ENCODE data around the gene GAS7. TPM values are rescaled to one million over a fixed set of nuclear protein-coding genes. Genes with fewer than 3 reads are reported as not detected.
A peak's percentile ranks its signal among the peaks of the same experiment; 100 is the strongest.

Gene GAS7
- total and polyA plus RNA-seq, 7 donors: 1.4 to 16.9 (median 7.0) TPM

DNA sequence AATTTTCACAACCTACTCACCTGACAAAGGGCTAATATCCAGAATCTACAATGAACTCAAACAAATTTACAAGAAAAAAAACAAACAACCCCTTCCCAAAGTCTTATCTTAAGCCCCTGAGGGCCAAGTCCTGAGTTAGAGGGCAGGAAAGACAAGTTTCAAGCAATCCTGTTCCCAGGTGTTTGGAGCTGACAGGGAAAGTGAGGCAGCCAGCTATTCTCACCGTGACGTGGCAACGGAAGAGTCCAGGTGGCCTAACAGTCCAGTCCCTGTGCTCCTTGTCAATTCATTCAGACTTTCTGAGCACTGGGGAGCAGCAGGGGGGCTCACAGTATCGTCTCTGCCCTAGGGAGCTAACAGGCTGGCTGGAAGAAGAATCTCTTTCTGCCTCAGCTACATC lies 203.6 kb downstream of the GAS7 start:
- DNase-seq (no peak), ATAC-seq (no peak)
- Histone ChIP-seq H3K36me3 (ENCODE audit: insufficient read depth in 1 of 2, low read depth in 1 of 2) (no peaks in the 10 kb centered on the region), H3K4me3 (no peak overlapping the region), H3K27ac (no peak overlapping the region), H3K4me1 (no peaks in the 10 kb centered on the region), H3K9me3 (no peaks in the 10 kb centered on the region), H3K27me3 (ENCODE audit: insufficient read depth in 3 of 3, low read length in 2 of 3) (no peaks in the 10 kb centered on the region)
- TF ChIP-seq, protein P1, sequence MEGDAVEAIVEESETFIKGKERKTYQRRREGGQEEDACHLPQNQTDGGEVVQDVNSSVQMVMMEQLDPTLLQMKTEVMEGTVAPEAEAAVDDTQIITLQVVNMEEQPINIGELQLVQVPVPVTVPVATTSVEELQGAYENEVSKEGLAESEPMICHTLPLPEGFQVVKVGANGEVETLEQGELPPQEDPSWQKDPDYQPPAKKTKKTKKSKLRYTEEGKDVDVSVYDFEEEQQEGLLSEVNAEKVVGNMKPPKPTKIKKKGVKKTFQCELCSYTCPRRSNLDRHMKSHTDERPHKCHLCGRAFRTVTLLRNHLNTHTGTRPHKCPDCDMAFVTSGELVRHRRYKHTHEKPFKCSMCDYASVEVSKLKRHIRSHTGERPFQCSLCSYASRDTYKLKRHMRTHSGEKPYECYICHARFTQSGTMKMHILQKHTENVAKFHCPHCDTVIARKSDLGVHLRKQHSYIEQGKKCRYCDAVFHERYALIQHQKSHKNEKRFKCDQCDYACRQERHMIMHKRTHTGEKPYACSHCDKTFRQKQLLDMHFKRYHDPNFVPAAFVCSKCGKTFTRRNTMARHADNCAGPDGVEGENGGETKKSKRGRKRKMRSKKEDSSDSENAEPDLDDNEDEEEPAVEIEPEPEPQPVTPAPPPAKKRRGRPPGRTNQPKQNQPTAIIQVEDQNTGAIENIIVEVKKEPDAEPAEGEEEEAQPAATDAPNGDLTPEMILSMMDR (IDR thresholded peaks at IDR 0.05): no peak
- intact Hi-C loops (cut with DNase I): no loop called here
- 70 to 79% (median 75%) methylated on average over 4 of the region's 4 CpGs for WGBS, 3 donors

DNA sequence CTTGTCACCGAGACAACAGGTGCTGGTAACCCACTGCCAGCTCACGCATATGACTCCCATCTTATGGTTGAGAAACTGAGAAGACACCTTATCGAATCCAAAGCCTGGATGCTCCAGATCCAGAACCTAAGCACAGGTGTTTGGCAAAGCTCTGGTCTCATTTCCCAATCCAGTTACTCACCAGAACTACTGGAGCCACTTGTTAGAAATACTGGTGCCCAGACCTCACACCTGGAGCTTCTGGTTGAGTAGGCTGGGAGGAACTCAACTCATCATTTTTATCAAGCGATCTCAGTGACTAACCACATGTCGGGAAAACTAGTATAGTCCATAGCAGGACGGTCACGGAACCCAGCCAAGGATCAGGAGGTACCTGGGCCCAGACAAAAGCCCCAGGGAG lies 206.6 kb downstream of the GAS7 start:
- no peak overlapping the region for H3K27ac ChIP-seq
- ATAC-seq (no peak), DNase-seq (no peak)
- TF ChIP-seq, protein P1 (IDR thresholded peaks at IDR 0.05): no peak
- H3K9me3 ChIP-seq: no peaks in the 10 kb centered on the region
- H3K27me3 ChIP-seq (ENCODE audit: insufficient read depth in 3 of 3, low read length in 2 of 3): no peaks in the 10 kb centered on the region
- 54 to 77% (median 62%) methylated on average over 7 of the region's 7 CpGs for WGBS, 3 donors
- intact Hi-C loops (cut with DNase I): no loop called here
- no peak overlapping the region for H3K4me3 ChIP-seq
- H3K36me3 ChIP-seq (ENCODE audit: insufficient read depth in 1 of 2, low read depth in 1 of 2): no peaks in the 10 kb centered on the region
- H3K4me1 ChIP-seq: no peaks in the 10 kb centered on the region

DNA sequence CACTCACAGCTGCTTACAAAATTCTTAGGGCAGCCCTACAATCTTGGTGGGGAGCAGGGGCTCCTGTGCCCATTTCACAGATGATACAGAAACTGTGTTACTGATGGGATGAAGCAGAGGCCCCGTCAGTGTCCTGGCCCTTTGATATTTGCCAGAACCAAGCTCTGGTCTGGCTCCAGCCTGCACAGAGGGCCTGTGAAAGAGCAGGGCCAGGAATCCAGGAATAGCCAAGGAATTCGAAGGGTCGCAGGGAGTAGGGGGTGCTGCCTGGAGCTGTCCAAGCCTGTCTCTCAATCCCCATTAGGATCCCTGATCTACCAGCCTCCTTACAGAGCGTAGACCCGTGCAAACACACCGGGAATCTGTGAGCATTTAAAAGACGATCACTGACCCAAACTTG lies 207.1 kb downstream of the GAS7 start:
- Histone ChIP-seq H3K9me3 (no peaks in the 10 kb centered on the region), H3K27me3 (ENCODE audit: insufficient read depth in 3 of 3, low read length in 2 of 3) (no peaks in the 10 kb centered on the region), H3K36me3 (ENCODE audit: insufficient read depth in 1 of 2, low read depth in 1 of 2) (no peaks in the 10 kb centered on the region), H3K4me1 (no peaks in the 10 kb centered on the region), H3K27ac (no peak overlapping the region), H3K4me3 (no peak overlapping the region)
- TF ChIP-seq, protein P1 (IDR thresholded peaks at IDR 0.05): no peak
- intact Hi-C loops (cut with DNase I): no loop called here
- DNase-seq (no peak), ATAC-seq (no peak)
- 43 to 56% (median 49%) methylated on average over 7 of the region's 7 CpGs for WGBS, 3 donors

DNA sequence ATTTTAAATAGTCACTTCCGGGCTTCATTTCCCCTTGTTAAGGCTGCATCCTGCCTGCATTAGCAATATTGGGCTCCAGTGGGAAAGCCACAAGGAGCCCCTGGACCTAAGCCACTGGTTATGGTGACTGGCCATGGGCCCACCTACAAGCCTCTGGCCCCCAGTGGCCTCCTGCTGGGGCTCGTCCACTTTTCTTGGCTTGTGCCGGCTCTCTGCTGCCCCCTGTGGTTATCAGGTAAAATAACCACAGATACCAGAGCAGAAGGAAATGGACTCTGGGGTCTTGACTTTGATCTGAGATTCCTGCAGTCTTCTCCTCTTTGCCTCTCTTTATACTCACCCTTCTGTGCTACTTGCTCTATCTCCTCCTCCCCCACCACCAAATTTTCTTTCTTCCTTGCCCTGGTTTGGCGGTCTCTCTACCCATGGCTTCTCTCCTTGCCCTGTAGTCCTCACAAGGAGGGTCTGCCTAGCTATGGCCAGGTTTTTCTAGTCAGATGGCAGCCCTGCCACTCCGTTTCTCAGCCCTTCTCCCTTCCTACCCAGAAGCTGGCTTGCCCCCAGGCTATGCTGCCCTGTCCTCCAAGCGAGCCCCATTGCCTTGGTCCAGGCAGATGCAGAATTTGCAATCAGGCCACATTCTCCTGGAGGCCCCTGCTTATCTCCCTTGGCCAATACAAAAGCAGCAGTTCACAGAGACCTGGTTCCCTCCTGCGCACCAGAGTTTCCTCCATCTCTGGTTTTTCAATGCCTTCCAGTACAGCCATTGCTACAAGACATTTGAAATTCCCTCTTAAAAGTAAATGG lies 210.4 kb downstream of the GAS7 start:
- no peaks in the 10 kb centered on the region for H3K9me3 ChIP-seq
- ATAC-seq (peak in 2 of 4 donors; percentile 51 to 59), DNase-seq (peak; percentile 47 to 72)
- no peaks in the 10 kb centered on the region for H3K4me1 ChIP-seq
- intact Hi-C loops (cut with DNase I): no loop called here
- 59 to 73% (median 59%) methylated on average over 7 of the region's 7 CpGs for WGBS, 3 donors
- H3K36me3 ChIP-seq (ENCODE audit: insufficient read depth in 1 of 2, low read depth in 1 of 2): no peaks in the 10 kb centered on the region
- TF ChIP-seq, protein P1 (IDR thresholded peaks at IDR 0.05): peak; percentile 50
- no peaks in the 10 kb centered on the region for H3K27me3 ChIP-seq (ENCODE audit: insufficient read depth in 3 of 3, low read length in 2 of 3)
- H3K4me3 ChIP-seq: no peak overlapping the region
- no peak overlapping the region for H3K27ac ChIP-seq

All from psoas muscle (tissue), 8 donors.